Gastroesophageal sphincter (tissue), 3 donors: Measurements from ENCODE around the gene WNT16.

ENCODE experiments used
- CTCF ChIP-seq, 4 experiments: fragments of 200-600 bp in 2 of 4; fragments of 450-650 bp in 2 of 4; sonication (generic) in 1 of 4; IDR thresholded peaks; one replicate each; pipeline ENCODE4 v1.5.1; 2017 to 2019; ENCODE audit warnings: antibody characterized with exemption in 4 of 4, mild to moderate bottlenecking in 2 of 4, moderate library complexity in 2 of 4
- EP300 ChIP-seq: sonication (generic); formaldehyde crosslinking; IDR thresholded peaks from one replicate; pipeline ENCODE4 v1.6.1; 2017; ENCODE audit warnings: antibody characterized with exemption, mild to moderate bottlenecking
- POLR2A ChIP-seq, 2 donors: fragments of 450-650 bp; IDR thresholded peaks; one replicate each; pipeline ENCODE4 v1.6.1; 2017; ENCODE audit warnings: antibody characterized with exemption in 2 of 2, mild to moderate bottlenecking in 2 of 2, moderate library complexity in 1 of 2
- POLR2AphosphoS5 ChIP-seq: sonication (generic); formaldehyde crosslinking; IDR thresholded peaks from one replicate; pipeline ENCODE4 v1.6.1; 2017; ENCODE audit warnings: antibody characterized with exemption

GRCh38 chr7:121344093-121344492 lies 15.3 kb downstream of the WNT16 start:
- TF ChIP-seq CTCF (IDR thresholded peaks at IDR 0.05) (no peak), POLR2A (IDR thresholded peaks at IDR 0.05) (no peak), POLR2AphosphoS5 (no peak), EP300 (no peak)
